ENCODE results near the gene GALNTL6.

Gene GALNTL6

DNA sequence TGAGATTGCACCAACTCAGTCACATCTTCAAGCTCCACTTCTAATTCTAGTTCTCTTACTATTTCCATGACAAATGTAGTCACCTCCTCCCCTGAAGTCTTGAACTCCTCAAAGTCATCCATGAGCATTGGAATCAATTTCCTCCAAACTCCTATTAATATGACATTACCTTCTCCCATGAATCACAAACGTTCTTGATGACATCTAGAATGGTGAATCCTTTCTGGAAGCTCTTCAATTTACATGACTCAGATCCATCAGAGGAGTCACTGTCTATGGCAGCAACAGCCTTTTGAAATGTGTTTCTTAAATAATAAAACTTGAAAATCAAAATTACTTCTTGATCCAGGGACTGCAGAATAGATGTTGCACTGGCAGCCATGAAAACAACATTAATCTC, 34.5 kb downstream of the GALNTL6 start:
- Mint-ChIP-seq H3K27me3 (no peaks in the 10 kb centered on the region), H3K4me3 (no peak overlapping the region), H3K4me1 (peaks cover 6% of the 10 kb centered on the region)

DNA sequence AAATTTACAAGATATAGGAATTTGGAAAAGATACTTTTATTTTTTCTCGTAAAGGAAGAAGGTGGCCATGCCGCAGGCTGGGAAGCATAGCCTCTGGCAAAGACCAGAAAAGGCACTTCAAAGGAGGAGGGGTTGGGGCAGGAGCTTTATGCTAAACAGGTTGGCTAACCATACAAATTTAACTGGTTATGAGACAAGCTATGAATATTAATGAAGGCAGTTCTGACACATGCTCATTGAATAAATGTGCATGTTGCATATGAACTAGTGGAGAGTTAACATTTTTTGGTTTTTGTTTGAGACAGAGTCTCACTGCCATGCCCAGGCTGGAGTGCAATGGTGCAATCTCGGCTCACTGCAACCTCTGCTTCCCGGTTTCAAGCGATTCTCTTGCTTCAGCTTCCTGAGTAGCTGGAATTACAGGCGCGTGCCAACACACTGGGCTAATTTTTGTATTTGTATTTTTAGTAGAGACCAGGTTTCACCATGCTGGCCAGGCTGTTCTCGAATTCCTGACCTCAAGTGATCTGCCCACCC, 36.5 kb downstream of the GALNTL6 start:
- ATAC-seq, result no peak
- H3K9me3 Mint-ChIP-seq, result no peaks in the 10 kb centered on the region
- H3K4me1 Mint-ChIP-seq, result peaks cover 6% of the 10 kb centered on the region
- no peak overlapping the region for H3K27ac Mint-ChIP-seq
- H3K4me3 Mint-ChIP-seq, result no peak overlapping the region
- no peaks in the 10 kb centered on the region for H3K27me3 Mint-ChIP-seq
- no peaks in the 10 kb centered on the region for H3K36me3 Mint-ChIP-seq

More for the DNA sequence above, 34.5 kb downstream of the GALNTL6 start:
- Mint-ChIP-seq H3K36me3 (no peaks in the 10 kb centered on the region), H3K9me3 (no peaks in the 10 kb centered on the region), H3K27ac (no peak overlapping the region)
- no peak for ATAC-seq

DNA sequence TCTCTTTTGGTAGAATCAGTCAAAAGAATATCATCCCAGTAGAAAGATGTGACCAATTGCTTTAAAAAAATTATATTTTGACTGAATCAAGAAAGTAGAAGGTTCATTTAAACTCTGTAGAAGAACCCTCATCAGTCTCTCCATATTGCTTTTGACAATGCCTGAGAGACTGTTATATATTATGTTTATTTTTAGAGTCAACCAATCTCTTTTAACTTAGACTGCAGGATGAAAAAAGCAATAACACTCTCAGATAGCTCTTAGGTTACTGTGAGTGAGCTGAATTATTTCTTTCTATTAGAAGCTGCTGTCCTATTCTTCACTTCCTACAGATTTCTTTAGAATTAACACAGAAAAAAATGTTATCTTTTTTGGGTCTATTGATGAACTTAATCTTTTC, 38.1 kb downstream of the GALNTL6 start:
- H3K27ac Mint-ChIP-seq, result no peak overlapping the region
- no peak for ATAC-seq
- no peaks in the 10 kb centered on the region for H3K27me3 Mint-ChIP-seq
- no peak overlapping the region for H3K4me3 Mint-ChIP-seq
- H3K9me3 Mint-ChIP-seq, result no peaks in the 10 kb centered on the region
- H3K4me1 Mint-ChIP-seq, result peaks cover 6% of the 10 kb centered on the region
- H3K36me3 Mint-ChIP-seq, result no peaks in the 10 kb centered on the region

- no peak for ATAC-seq
- H3K27me3 Mint-ChIP-seq, result no peaks in the 10 kb centered on the region
- H3K4me1 Mint-ChIP-seq, result no peaks in the 10 kb centered on the region
- no peak overlapping the region for H3K4me3 Mint-ChIP-seq
- H3K27ac Mint-ChIP-seq, result no peak overlapping the region
- no peaks in the 10 kb centered on the region for H3K36me3 Mint-ChIP-seq
- no peaks in the 10 kb centered on the region for H3K9me3 Mint-ChIP-seq
Measured at GRCh38 chr4:171857302-171858012, 44.3 kb downstream of the GALNTL6 start.

DNA sequence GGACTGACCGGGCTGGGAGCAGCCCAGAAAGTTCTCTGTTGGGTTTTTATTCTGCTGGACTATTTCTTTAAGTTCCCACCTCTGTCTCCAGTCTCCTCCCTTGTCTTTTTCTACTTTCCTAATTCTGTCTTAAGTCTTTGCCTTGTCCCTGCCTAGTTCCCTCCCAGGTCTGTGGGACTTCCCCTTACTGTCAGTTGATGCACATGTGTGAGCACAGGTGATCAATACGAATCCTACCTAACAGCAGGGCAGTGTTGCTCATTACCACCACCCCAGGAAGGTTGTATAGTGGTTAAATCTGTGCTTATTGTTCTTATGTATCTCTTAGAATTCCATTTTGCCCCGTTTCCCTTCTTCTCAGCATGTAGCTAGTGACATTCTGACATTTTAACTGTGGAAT, 62.1 kb downstream of the GALNTL6 start:
- ATAC-seq, result peak; percentile 70
- no peak overlapping the region for H3K4me3 Mint-ChIP-seq
- no peaks in the 10 kb centered on the region for H3K36me3 Mint-ChIP-seq
- peaks cover 3% of the 10 kb centered on the region for H3K4me1 Mint-ChIP-seq
- H3K27ac Mint-ChIP-seq, result no peak overlapping the region
- H3K9me3 Mint-ChIP-seq, result no peaks in the 10 kb centered on the region
- no peaks in the 10 kb centered on the region for H3K27me3 Mint-ChIP-seq

GRCh38 chr4:171876636-171877035, 63.4 kb downstream of the GALNTL6 start:
- Mint-ChIP-seq H3K4me3 (no peak overlapping the region), H3K4me1 (peaks cover 6% of the 10 kb centered on the region), H3K36me3 (no peaks in the 10 kb centered on the region), H3K9me3 (no peaks in the 10 kb centered on the region), H3K27me3 (no peaks in the 10 kb centered on the region), H3K27ac (no peak overlapping the region)
- no peak for ATAC-seq

DNA sequence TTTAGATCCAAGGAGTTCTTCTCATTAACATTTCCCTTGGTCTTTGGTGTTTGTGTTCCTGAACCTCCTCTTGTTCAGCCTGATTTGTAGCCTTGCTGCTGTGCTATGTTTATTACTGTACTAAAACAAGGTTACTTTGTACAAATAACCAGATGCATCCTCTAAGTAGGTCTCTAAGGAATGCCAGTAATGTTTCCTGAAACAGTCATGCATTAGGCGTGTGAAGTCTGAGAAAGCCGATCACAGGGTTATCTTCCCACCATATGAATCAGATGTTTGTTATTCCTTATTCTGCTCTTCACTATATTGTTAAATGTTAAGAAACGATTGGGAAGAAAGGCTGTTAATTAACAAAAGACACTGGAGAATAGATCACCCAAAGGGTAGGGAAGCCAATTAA, 66.9 kb downstream of the GALNTL6 start:
- peaks cover 6% of the 10 kb centered on the region for H3K4me1 Mint-ChIP-seq
- no peak overlapping the region for H3K4me3 Mint-ChIP-seq
- H3K36me3 Mint-ChIP-seq, result no peaks in the 10 kb centered on the region
- no peak overlapping the region for H3K27ac Mint-ChIP-seq
- ATAC-seq, result no peak
- no peaks in the 10 kb centered on the region for H3K27me3 Mint-ChIP-seq
- H3K9me3 Mint-ChIP-seq, result no peaks in the 10 kb centered on the region

DNA sequence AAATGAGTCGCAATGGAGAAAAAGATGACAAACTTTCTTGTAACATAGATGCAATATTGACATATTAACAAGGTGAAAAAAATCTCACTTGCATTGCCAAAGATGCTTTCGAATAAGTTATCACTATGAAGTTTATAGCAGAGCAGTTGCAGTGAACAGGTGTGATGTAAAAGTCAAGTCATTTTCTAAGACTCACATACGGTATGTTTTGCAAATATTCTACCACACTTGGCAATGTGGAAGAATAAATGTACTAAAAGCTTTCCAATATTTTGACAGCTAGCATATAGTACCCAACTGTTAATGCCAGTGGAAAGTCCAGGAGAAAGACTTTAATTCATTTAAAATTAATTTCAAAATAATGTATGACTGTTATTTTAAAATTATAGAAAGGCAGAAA, 76.5 kb downstream of the GALNTL6 start:
- no peaks in the 10 kb centered on the region for H3K36me3 Mint-ChIP-seq
- no peaks in the 10 kb centered on the region for H3K27me3 Mint-ChIP-seq
- peaks cover 5% of the 10 kb centered on the region for H3K9me3 Mint-ChIP-seq
- no peak overlapping the region for H3K27ac Mint-ChIP-seq
- H3K4me1 Mint-ChIP-seq, result no peaks in the 10 kb centered on the region
- H3K4me3 Mint-ChIP-seq, result no peak overlapping the region
- ATAC-seq, result no peak

DNA sequence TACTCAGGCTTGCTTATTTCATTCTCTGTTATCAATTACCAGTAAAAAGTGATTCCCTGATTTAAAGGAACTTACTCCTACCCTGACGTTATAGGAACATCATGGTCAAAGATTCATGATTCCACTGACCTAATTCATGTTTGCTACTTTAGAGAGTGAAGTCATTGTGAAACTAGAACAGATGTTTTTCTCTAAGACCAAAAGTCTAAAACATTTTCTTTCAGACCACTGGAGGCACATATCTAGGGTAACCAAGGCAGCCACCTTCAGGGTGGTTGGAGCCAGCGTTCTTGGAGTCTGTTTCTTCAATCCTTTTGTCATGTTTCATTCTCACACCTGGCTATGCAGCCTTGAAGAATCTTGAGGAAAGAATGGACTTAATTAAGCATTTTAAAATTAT, 77.8 kb downstream of the GALNTL6 start:
- peaks cover 5% of the 10 kb centered on the region for H3K9me3 Mint-ChIP-seq
- H3K27ac Mint-ChIP-seq, result no peak overlapping the region
- H3K36me3 Mint-ChIP-seq, result no peaks in the 10 kb centered on the region
- peak; percentile 51 for ATAC-seq
- H3K27me3 Mint-ChIP-seq, result no peaks in the 10 kb centered on the region
- H3K4me3 Mint-ChIP-seq, result no peak overlapping the region
- H3K4me1 Mint-ChIP-seq, result no peaks in the 10 kb centered on the region

GRCh38 chr4:171896426-171896825, 83.2 kb downstream of the GALNTL6 start:
- Mint-ChIP-seq H3K27ac (no peak overlapping the region), H3K4me1 (no peaks in the 10 kb centered on the region), H3K9me3 (no peaks in the 10 kb centered on the region), H3K4me3 (no peak overlapping the region), H3K27me3 (no peaks in the 10 kb centered on the region), H3K36me3 (no peaks in the 10 kb centered on the region)
- no peak for ATAC-seq

DNA sequence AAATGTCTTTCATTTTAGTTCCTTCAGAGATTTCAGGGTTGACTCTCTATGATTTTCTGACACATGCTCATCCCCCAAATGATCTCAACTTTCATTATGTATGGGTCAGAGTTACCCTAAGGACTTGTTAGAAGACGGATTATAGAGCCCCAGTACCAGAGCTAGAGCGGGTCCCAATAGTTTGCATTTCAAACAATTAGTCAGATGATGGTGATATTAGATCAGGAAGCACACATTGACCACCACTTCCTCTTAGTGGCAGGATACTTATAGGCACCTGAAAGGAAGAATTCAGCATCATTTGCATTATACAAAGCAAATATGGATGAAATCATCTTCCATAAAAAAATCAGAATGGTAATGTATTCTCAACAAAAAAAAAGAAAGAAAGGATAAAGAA, 106.1 kb downstream of the GALNTL6 start:
- H3K27ac Mint-ChIP-seq, result no peak overlapping the region
- H3K36me3 Mint-ChIP-seq, result no peaks in the 10 kb centered on the region
- ATAC-seq, result no peak
- peaks cover 6% of the 10 kb centered on the region for H3K4me1 Mint-ChIP-seq
- H3K4me3 Mint-ChIP-seq, result no peak overlapping the region
- no peaks in the 10 kb centered on the region for H3K27me3 Mint-ChIP-seq
- H3K9me3 Mint-ChIP-seq, result no peaks in the 10 kb centered on the region

GRCh38 chr4:171920901-171921300, 107.7 kb downstream of the GALNTL6 start:
- H3K9me3 Mint-ChIP-seq, result no peaks in the 10 kb centered on the region
- H3K4me3 Mint-ChIP-seq, result no peak overlapping the region
- peaks cover 6% of the 10 kb centered on the region for H3K4me1 Mint-ChIP-seq
- H3K36me3 Mint-ChIP-seq, result no peaks in the 10 kb centered on the region
- ATAC-seq, result no peak
- no peaks in the 10 kb centered on the region for H3K27me3 Mint-ChIP-seq
- H3K27ac Mint-ChIP-seq, result no peak overlapping the region

DNA sequence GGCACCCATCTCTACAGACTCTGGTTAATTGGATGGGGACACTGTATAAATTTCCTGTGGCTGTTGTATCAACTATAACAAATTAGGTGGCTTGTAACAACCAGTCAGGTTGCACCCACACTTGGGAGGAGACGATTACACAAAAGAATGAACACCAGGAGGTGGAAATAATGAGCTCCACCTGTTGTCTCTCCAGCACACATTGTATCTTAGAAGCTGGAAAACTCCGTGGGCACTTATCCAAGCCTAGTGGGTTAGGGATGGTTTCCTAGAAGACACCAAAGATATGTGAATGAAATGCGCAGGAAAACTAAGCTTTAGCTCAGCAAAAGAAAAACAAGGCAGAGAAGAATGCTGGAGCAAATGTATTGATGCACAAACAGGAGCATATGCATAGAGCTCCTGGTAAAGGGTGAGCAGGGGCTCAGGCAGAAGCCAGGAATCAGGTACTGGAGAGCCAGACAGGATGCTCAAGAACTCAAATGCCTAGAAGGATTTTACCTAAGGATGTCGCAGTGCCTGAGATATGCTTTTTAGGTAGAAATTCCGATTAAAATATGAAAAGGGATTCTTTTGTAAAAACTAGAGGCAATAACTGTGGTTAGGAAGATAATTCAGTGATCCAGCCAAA, 111.7 kb downstream of the GALNTL6 start:
- Mint-ChIP-seq H3K4me3 (no peak overlapping the region), H3K27ac (no peak overlapping the region), H3K9me3 (peaks cover under 1% of the 10 kb centered on the region), H3K27me3 (no peaks in the 10 kb centered on the region), H3K36me3 (no peaks in the 10 kb centered on the region), H3K4me1 (no peaks in the 10 kb centered on the region)
- no peak for ATAC-seq

DNA sequence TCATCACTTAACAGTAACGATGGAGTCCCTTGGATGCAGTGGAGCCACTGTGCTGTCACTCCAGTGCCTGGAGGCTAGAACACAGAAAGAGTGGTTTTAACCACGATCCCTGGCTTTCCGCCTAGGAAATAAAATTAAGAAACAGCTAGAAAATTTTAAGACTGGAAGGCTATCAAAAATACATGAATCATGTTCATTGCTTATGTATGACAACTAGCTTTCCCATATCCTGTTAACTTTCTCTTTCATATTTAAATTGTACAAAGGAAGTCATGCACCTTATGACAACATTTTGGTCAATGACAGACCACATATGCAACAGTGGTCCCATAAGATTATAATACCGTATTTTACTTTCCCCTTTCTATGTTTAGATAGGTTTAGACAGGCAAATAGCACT, 115.1 kb downstream of the GALNTL6 start:
- Mint-ChIP-seq H3K4me3 (no peak overlapping the region), H3K9me3 (peaks cover 3% of the 10 kb centered on the region), H3K36me3 (no peaks in the 10 kb centered on the region), H3K27ac (no peak overlapping the region), H3K4me1 (no peaks in the 10 kb centered on the region), H3K27me3 (no peaks in the 10 kb centered on the region)
- ATAC-seq, result no peak

DNA sequence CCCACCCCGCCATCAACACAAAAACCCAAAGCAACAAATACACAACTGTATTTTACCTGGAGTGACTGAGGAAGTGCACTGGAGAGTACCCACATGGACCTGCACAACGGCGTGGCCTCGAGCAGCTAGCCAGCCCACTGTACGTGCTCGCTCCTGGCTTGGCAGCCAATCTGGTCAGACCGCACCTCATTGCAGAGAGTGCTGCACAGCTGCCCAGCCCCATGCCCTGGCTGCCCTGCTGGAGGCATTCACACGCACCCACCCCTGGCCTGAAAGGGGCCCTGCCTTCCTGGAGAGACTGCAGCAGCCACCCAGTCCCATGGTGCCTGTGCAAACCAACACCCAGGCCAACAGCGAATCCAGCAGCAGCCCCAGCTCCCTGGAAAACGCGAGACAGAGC, 116.3 kb downstream of the GALNTL6 start:
- Mint-ChIP-seq H3K36me3 (no peaks in the 10 kb centered on the region), H3K4me3 (no peak overlapping the region), H3K27me3 (no peaks in the 10 kb centered on the region), H3K9me3 (peaks cover 3% of the 10 kb centered on the region), H3K27ac (no peak overlapping the region), H3K4me1 (no peaks in the 10 kb centered on the region)
- no peak for ATAC-seq

DNA sequence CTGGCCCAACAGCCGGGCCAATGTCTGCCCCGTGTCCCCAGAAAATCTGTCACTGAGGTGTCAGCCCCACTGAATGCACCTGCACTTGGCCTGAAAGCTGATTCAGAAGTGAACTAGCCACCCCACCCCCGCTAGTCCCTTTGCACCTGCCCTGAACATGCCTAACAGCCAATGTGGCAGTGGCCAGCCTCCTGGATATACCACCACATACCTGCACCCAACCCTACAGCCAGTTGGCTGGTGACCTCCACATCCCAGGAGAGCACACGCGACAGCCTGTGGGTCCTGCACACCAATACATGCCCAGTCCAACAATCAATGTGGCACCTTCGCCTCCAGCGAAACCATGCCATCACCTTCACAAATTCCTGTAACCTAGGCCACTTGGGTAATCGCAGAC, 116.7 kb downstream of the GALNTL6 start:
- Mint-ChIP-seq H3K4me1 (no peaks in the 10 kb centered on the region), H3K27me3 (no peaks in the 10 kb centered on the region), H3K9me3 (peaks cover 3% of the 10 kb centered on the region), H3K36me3 (no peaks in the 10 kb centered on the region), H3K4me3 (no peak overlapping the region), H3K27ac (no peak overlapping the region)
- ATAC-seq, result no peak

All from stimulated activated memory B cell treated with anti-CD40 and anti-IgM and Interleukin-4, amounts not matched to agents 10 μg/mL and 1 μg/mL and 100 μg/mL, for 72 hours (primary cell).